ENCODE results near the gene DOCK2.
"Not testable (repeated sequence)": the region's sequence is repeated elsewhere in the genome, so short reads cannot be mapped to it uniquely, and the experiment has no call there.

DOCK2 gene

GRCh38 chr5:169745441-169746146 lies 108.5 kb downstream of the DOCK2 start:
- no peaks in the 10 kb centered on the region for H3K9me3 ChIP-seq (ENCODE audit: low read length)
- no peaks in the 10 kb centered on the region for H3K36me3 ChIP-seq (ENCODE audit: insufficient read depth, low read length)
- no peaks in the 10 kb centered on the region for H3K27me3 ChIP-seq (ENCODE audit: control insufficient read depth in 1 of 2, insufficient read depth in 2 of 2, low read length in 2 of 2)
- no peak overlapping the region for H3K4me3 ChIP-seq (ENCODE audit: low read depth in 1 of 2, low read length in 2 of 2)
- H3K9ac ChIP-seq (ENCODE audit: low read length) = no peak overlapping the region
- no peaks in the 10 kb centered on the region for H3K4me1 ChIP-seq (ENCODE audit: insufficient read depth, low read length)
- no peak overlapping the region for H3K27ac ChIP-seq (ENCODE audit: low read depth, low read length)

GRCh38 chr5:169746147-169746694 lies 109.1 kb downstream of the DOCK2 start:
- H3K4me1 ChIP-seq (ENCODE audit: insufficient read depth, low read length) = no peaks in the 10 kb centered on the region
- no peaks in the 10 kb centered on the region for H3K27me3 ChIP-seq (ENCODE audit: control insufficient read depth in 1 of 2, insufficient read depth in 2 of 2, low read length in 2 of 2)
- no peaks in the 10 kb centered on the region for H3K9me3 ChIP-seq (ENCODE audit: low read length)
- no peak overlapping the region for H3K9ac ChIP-seq (ENCODE audit: low read length)
- H3K27ac ChIP-seq (ENCODE audit: low read depth, low read length) = no peak overlapping the region
- no peak overlapping the region for H3K4me3 ChIP-seq (ENCODE audit: low read depth in 1 of 2, low read length in 2 of 2)
- no peaks in the 10 kb centered on the region for H3K36me3 ChIP-seq (ENCODE audit: insufficient read depth, low read length)

GRCh38 chr5:169748174-169748573 lies 111.1 kb downstream of the DOCK2 start:
- no peak overlapping the region for H3K27ac ChIP-seq (ENCODE audit: low read depth, low read length)
- no peaks in the 10 kb centered on the region for H3K36me3 ChIP-seq (ENCODE audit: insufficient read depth, low read length)
- no peak overlapping the region for H3K4me3 ChIP-seq (ENCODE audit: low read depth in 1 of 2, low read length in 2 of 2)
- H3K9ac ChIP-seq (ENCODE audit: low read length) = no peak overlapping the region
- H3K27me3 ChIP-seq (ENCODE audit: control insufficient read depth in 1 of 2, insufficient read depth in 2 of 2, low read length in 2 of 2) = no peaks in the 10 kb centered on the region
- no peaks in the 10 kb centered on the region for H3K4me1 ChIP-seq (ENCODE audit: insufficient read depth, low read length)
- no peaks in the 10 kb centered on the region for H3K9me3 ChIP-seq (ENCODE audit: low read length)

- Histone ChIP-seq H3K36me3 (ENCODE audit: insufficient read depth, low read length) (no peaks in the 10 kb centered on the region), H3K4me1 (ENCODE audit: insufficient read depth, low read length) (no peaks in the 10 kb centered on the region), H3K9ac (ENCODE audit: low read length) (no peak overlapping the region), H3K27me3 (ENCODE audit: control insufficient read depth in 1 of 2, insufficient read depth in 2 of 2, low read length in 2 of 2) (no peaks in the 10 kb centered on the region), H3K27ac (ENCODE audit: low read depth, low read length) (no peak overlapping the region), H3K4me3 (ENCODE audit: low read depth in 1 of 2, low read length in 2 of 2) (no peak overlapping the region), H3K9me3 (ENCODE audit: low read length) (no peaks in the 10 kb centered on the region)
These were observed 112.2 kb downstream of the DOCK2 start for GRCh38 chr5:169749295-169749694.

GRCh38 chr5:169751490-169751889 lies 114.4 kb downstream of the DOCK2 start:
- Histone ChIP-seq H3K9me3 (ENCODE audit: low read length) (no peaks in the 10 kb centered on the region), H3K27ac (ENCODE audit: low read depth, low read length) (no peak overlapping the region), H3K27me3 (ENCODE audit: control insufficient read depth in 1 of 2, insufficient read depth in 2 of 2, low read length in 2 of 2) (no peaks in the 10 kb centered on the region), H3K4me1 (ENCODE audit: insufficient read depth, low read length) (no peaks in the 10 kb centered on the region), H3K36me3 (ENCODE audit: insufficient read depth, low read length) (no peaks in the 10 kb centered on the region), H3K9ac (ENCODE audit: low read length) (no peak overlapping the region), H3K4me3 (ENCODE audit: low read depth in 1 of 2, low read length in 2 of 2) (no peak overlapping the region)

GRCh38 chr5:169752566-169752965 lies 115.5 kb downstream of the DOCK2 start:
- H3K9me3 ChIP-seq (ENCODE audit: low read length); H3K36me3 ChIP-seq (ENCODE audit: insufficient read depth, low read length); H3K27me3 ChIP-seq (ENCODE audit: control insufficient read depth in 1 of 2, insufficient read depth in 2 of 2, low read length in 2 of 2); H3K27ac ChIP-seq (ENCODE audit: low read depth, low read length); H3K4me1 ChIP-seq (ENCODE audit: insufficient read depth, low read length); H3K4me3 ChIP-seq (ENCODE audit: low read depth in 1 of 2, low read length in 2 of 2); H3K9ac ChIP-seq (ENCODE audit: low read length): not testable (repeated sequence)

- no peaks in the 10 kb centered on the region for H3K36me3 ChIP-seq (ENCODE audit: insufficient read depth, low read length)
- H3K9me3 ChIP-seq (ENCODE audit: low read length) = no peaks in the 10 kb centered on the region
These were observed 116.7 kb downstream of the DOCK2 start for GRCh38 chr5:169753795-169754194.

GRCh38 chr5:169754737-169755136 lies 117.7 kb downstream of the DOCK2 start:
- Histone ChIP-seq H3K4me3 (ENCODE audit: low read depth in 1 of 2, low read length in 2 of 2) (no peak overlapping the region), H3K27me3 (ENCODE audit: control insufficient read depth in 1 of 2, insufficient read depth in 2 of 2, low read length in 2 of 2) (no peaks in the 10 kb centered on the region), H3K36me3 (ENCODE audit: insufficient read depth, low read length) (no peaks in the 10 kb centered on the region), H3K27ac (ENCODE audit: low read depth, low read length) (no peak overlapping the region), H3K9me3 (ENCODE audit: low read length) (no peaks in the 10 kb centered on the region), H3K9ac (ENCODE audit: low read length) (no peak overlapping the region), H3K4me1 (ENCODE audit: insufficient read depth, low read length) (no peaks in the 10 kb centered on the region)

More at GRCh38 chr5:169753795-169754194, 116.7 kb downstream of the DOCK2 start:
- Histone ChIP-seq H3K4me3 (ENCODE audit: low read depth in 1 of 2, low read length in 2 of 2) (no peak overlapping the region), H3K27me3 (ENCODE audit: control insufficient read depth in 1 of 2, insufficient read depth in 2 of 2, low read length in 2 of 2) (no peaks in the 10 kb centered on the region), H3K4me1 (ENCODE audit: insufficient read depth, low read length) (no peaks in the 10 kb centered on the region), H3K27ac (ENCODE audit: low read depth, low read length) (no peak overlapping the region), H3K9ac (ENCODE audit: low read length) (no peak overlapping the region)

- Histone ChIP-seq H3K4me3 (ENCODE audit: low read depth in 1 of 2, low read length in 2 of 2) (no peak overlapping the region), H3K9ac (ENCODE audit: low read length) (no peak overlapping the region), H3K36me3 (ENCODE audit: insufficient read depth, low read length) (no peaks in the 10 kb centered on the region), H3K9me3 (ENCODE audit: low read length) (no peaks in the 10 kb centered on the region), H3K27me3 (ENCODE audit: control insufficient read depth in 1 of 2, insufficient read depth in 2 of 2, low read length in 2 of 2) (no peaks in the 10 kb centered on the region), H3K27ac (ENCODE audit: low read depth, low read length) (no peak overlapping the region), H3K4me1 (ENCODE audit: insufficient read depth, low read length) (no peaks in the 10 kb centered on the region)
These were observed 119.1 kb downstream of the DOCK2 start for GRCh38 chr5:169756071-169756765.

- no peak overlapping the region for H3K9ac ChIP-seq (ENCODE audit: low read length)
- H3K27me3 ChIP-seq (ENCODE audit: control insufficient read depth in 1 of 2, insufficient read depth in 2 of 2, low read length in 2 of 2) = no peaks in the 10 kb centered on the region
- H3K4me3 ChIP-seq (ENCODE audit: low read depth in 1 of 2, low read length in 2 of 2) = no peak overlapping the region
- H3K4me1 ChIP-seq (ENCODE audit: insufficient read depth, low read length) = no peaks in the 10 kb centered on the region
- no peak overlapping the region for H3K27ac ChIP-seq (ENCODE audit: low read depth, low read length)
- no peaks in the 10 kb centered on the region for H3K9me3 ChIP-seq (ENCODE audit: low read length)
- H3K36me3 ChIP-seq (ENCODE audit: insufficient read depth, low read length) = no peaks in the 10 kb centered on the region
These were observed 119.9 kb downstream of the DOCK2 start for GRCh38 chr5:169757016-169757415.

- Histone ChIP-seq H3K36me3 (ENCODE audit: insufficient read depth, low read length) (no peaks in the 10 kb centered on the region), H3K27ac (ENCODE audit: low read depth, low read length) (no peak overlapping the region), H3K9me3 (ENCODE audit: low read length) (no peaks in the 10 kb centered on the region), H3K4me3 (ENCODE audit: low read depth in 1 of 2, low read length in 2 of 2) (no peak overlapping the region), H3K9ac (ENCODE audit: low read length) (no peak overlapping the region), H3K4me1 (ENCODE audit: insufficient read depth, low read length) (no peaks in the 10 kb centered on the region), H3K27me3 (ENCODE audit: control insufficient read depth in 1 of 2, insufficient read depth in 2 of 2, low read length in 2 of 2) (no peaks in the 10 kb centered on the region)
These were observed 121.8 kb downstream of the DOCK2 start for GRCh38 chr5:169758886-169759285.

All from muscle layer of colon (tissue), 2 donors.